GM10847 (cell line): Measurements from ENCODE around the gene NCAPD3.

Experiments
- POLR2A ChIP-seq: IDR thresholded peaks from 2 replicates; pipeline ENCODE4 v1.6.1; 2011; ENCODE audit not compliant: insufficient read length; ENCODE audit errors: extremely low read depth

Gene NCAPD3

DNA sequence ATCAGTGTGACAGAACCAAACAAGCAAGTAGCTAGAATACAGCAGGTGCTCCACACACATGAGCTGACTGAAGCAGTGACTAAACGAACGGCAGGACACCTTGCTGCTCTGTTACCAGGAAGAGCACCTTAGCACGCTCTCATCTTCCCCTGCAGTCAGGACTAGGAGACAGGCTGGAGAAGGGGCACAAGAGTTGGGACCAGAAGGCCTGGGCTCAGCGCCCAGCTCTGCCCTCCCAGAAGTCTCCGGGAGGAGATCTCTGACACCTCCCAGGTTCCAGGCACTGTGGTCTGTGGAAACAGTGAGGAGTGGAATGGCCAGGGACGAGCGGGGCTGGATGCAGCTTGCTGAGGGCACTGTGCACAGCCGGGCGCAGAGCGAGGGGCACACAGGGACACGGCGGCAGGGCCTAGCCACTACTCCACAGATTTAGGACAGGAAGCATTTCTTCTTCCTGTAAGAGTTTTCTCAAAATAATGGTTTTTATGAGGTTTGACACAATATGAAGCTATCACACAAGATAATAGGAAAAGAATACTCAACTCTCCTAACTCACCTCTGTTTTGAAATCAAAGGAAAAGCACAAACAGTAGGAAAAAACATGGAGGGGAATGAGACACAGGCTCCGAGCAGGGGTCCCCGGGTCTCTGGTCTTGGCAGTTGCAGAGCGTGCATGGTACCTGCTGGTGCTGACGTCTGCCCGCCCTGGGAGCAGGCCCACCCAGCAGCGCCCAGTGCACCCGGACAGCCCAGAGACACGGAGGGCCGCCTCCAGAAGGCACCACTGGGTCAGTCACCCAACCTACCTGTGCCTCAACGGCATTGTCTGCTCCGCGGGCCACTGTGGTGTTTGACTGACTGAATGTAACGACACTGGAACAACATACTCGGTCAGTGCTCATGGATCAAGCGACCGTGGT lies 67.6 kb downstream of the NCAPD3 start:
- TF ChIP-seq POLR2A: no peak

DNA sequence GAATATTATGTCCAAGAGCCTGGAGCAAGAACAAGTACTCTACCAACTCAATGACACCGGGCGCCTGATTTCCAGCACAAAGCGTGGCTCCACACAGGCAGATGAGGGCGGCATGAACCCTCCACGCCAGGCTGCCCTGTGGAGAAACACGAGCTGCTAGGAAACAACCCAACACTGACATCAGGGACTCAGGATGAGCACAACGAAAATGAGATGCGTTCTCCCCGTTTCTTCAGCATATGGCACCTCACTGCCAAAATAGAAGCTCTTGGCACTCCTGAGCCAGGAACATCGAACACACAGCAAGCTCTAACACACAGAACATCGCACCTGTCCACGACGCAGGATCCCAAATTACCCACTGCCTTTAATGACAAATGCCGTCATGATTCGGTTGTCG lies 68.3 kb downstream of the NCAPD3 start:
- TF ChIP-seq POLR2A: no peak

DNA sequence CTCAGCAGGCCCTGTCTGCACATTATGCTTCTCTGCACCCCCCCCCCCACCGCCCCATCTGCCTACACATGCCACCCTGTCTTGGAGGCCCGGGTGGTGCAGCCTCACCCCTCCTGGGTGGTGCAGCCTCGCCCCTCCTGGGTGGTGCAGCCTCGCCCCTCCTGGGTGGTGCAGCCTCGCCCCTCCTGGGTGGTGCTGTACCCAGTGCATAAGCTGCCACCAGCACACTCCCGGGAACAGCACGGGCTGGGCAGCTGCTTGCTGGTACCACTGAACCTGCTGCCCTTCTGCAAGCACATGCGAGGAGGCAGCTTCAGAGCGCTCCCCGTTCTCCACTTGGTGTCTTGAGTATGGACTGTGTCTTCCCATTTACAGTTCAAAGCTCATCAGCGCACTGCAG lies 69.3 kb downstream of the NCAPD3 start:
- TF ChIP-seq POLR2A: no peak

DNA sequence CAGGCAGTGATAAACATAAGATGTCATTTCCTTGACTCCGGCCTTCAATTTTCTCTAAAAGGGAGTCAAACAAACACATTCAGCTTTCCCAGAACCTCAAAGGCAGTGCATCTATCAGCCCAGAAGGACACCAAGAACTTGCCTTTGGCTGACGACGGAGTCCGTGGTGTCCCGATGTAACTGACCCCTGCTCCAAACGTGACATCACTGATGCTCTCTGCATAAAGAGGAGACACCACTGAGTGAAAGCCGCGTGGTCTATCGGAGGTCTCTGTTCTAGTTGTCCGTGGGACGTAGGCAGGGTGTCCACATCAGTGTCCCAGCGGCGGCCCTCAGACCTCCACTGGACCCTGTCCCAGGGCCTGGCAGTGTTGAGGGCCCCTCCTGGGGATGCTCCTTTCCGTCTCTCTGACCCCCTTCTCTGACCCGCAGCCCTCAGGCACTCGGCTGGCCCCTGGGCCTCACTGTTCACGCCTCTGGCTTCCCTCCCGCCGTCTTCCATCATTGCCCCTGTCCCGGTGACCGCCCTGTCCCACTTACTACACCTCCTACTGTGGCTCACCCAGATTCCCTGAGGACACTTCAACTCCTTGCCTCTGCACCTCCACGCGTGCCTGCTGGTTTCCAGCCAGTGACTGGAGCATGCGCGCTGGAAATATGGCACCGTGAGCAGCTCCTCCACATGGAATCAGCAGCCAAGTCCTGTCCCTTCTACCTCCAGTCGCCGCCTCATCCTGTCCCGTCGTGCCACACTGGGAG lies 70.4 kb downstream of the NCAPD3 start:
- no peak for TF ChIP-seq POLR2A

DNA sequence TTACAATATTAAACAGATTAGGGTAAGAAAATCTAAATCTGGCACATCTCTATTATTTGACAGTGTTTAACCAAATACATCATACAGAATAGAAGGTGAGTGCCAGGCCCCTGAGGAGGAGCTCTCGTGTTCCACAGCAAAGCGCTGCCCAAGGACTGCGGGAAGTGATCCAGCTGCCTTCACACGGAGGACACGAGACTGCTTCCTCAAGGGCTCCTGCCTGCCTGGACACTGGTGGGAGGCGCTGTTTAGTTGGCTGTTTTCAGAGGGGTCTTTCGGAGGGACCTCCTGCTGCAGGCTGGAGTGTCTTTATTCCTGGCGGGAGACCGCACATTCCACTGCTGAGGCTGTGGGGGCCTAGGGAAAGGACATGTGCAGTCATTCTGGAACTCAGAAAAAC lies 71.1 kb downstream of the NCAPD3 start:
- TF ChIP-seq POLR2A: no peak

DNA sequence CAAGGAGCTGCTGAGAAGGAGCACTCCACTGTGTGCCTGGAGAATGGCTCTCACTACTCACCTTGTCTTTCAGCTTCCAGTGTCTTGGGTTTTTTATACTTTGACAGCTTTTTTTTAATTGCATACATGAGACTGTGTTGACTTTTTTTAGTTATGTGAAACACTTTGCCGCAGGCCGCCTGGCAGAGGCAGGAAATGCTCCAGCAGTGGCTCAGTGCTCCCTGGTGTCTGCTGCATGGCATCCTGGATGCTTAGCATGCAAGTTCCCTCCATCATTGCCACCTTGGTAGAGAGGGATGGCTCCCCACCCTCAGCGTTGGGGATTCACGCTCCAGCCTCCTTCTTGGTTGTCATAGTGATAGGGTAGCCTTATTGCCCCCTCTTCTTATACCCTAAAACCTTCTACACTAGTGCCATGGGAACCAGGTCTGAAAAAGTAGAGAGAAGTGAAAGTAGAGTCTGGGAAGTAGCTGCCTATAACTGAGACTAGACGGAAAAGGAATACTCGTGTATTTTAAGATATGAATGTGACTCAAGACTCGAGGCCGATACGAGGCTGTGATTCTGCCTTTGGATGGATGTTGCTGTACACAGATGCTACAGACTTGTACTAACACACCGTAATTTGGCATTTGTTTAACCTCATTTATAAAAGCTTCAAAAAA lies 72.6 kb downstream of the NCAPD3 start:
- TF ChIP-seq POLR2A: no peak

DNA sequence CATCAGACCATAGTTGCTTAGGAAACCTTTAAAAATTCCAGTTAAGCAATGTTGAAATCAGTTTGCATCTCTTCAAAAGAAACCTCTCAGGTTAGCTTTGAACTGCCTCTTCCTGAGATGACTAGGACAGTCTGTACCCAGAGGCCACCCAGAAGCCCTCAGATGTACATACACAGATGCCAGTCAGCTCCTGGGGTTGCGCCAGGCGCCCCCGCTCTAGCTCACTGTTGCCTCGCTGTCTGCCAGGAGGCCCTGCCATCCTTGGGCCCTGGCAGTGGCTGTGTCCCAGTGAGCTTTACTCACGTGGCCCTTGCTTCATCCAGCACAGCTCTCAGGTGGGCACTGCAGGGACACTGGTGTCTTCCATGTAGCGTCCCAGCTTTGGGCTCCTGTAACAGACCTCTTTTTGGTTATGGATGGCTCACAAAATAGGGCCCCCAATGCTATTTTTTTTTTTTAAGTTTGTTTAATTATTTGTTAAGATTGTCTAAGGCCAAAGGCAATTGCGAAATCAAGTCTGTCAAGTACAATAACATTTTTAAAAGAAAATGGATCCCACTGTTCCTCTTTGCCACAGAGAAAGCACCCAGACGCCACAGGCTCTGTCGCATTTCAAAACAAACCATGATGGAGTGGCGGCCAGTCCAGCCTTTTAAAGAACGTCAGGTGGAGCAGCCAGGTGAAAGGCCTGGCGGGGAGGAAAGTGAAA lies 73.4 kb downstream of the NCAPD3 start:
- TF ChIP-seq POLR2A: no peak

DNA sequence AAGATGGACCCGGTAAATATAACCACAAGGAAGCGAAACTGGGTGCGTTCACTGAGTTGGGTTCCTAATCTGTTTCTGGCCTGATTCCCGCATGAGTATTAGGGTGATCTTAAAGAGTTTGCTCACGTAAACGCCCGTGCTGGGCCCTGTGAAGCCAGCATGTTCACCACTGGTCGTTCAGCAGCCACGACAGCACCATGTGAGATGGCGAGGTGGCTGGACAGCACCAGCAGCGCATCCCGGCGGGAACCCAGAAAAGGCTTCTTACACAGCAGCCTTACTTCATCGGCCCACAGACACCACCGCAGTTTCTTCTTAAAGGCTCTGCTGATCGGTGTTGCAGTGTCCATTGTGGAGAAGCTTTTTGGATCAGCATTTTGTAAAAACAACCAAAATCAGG lies 74.4 kb downstream of the NCAPD3 start:
- no peak for TF ChIP-seq POLR2A

DNA sequence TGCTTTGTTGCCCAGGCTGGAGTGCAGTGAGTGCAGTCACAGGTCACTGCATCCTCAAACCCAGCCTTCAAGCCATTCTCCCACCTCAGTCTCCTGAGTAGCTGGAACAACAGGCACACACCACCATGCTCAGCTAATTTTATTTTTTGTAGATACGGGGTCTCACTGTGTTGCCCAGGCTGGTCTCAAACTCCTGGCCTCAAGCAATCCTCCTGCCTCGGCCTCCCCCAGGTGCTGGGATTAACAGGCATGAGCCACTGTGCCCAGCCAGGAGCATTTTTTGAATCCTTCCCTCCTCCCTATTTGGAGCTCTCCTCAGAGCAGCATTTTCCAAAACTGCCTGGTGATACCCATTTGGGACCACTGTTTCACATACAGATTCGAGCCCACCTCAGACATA lies 77.2 kb downstream of the NCAPD3 start:
- no peak for TF ChIP-seq POLR2A

DNA sequence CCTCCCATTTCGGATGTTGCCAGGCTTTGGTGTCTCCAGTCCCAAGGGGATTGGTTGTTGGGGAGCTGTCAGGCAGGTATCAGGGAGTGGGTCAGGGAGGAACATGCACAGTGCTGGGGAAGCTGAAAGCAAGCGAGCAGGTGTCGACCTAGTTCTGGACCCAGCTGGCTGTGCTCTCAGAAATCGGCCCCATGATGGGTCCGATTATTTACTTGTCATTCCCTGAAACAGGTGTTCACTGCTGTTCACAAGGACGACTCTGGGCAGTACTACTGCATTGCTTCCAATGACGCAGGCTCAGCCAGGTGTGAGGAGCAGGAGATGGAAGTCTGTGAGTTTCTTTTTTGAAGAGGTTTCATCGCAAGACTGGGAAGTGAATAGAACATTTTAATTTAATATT lies 78.1 kb downstream of the NCAPD3 start:
- TF ChIP-seq POLR2A: no peak

DNA sequence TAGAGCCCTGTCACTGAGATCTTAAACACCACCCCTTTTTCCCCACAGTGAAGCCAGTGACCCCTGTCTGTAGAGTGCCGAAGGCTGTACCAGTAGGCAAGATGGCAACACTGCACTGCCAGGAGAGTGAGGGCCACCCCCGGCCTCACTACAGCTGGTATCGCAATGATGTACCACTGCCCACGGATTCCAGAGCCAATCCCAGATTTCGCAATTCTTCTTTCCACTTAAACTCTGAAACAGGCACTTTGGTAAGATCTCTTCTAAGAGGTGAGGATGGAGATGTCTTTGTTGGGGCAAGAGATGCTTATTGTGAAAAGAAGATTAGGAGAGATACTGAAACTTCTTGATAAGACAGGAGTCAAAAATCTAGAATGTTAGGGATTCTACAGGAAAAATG lies 79.0 kb downstream of the NCAPD3 start:
- TF ChIP-seq POLR2A: no peak

DNA sequence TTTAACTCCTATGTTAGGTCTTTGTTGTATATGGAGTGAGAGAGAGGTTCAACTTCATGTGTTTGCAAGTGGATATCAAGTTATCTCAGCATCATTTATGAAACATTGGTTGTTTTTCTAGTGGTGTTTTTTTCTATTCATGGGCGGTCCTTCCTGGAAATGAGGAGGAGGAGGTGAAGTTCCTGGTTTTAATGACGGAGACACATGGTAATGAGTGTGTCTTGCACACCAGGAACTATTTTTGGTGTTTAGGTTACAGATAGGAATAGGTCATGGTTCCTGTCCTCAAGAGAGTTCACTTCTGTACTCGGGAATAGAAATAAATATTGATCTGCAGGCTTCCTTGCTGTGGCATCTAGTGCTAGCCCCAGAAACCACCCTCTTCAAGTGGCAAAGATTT lies 80.0 kb downstream of the NCAPD3 start:
- TF ChIP-seq POLR2A: no peak

DNA sequence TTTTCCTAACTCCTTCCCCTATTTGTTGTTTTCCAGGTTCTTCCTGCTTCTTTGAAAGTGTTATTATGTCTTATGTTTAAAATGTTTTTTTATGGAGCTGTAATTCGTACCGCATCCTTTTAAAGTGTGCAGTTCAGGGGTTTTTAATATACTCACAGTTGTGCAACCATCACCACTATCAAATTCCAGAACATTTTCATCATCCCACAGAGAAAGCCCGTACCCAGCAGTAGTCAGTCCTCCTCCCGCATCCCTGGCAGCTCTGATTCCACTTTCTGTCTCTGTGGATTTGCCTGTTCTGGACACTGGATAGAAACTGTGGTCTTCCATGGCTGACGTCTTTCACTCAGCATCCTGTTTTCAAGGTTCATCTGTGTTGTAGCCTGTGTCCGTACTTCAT lies 81.2 kb downstream of the NCAPD3 start:
- no peak for TF ChIP-seq POLR2A

DNA sequence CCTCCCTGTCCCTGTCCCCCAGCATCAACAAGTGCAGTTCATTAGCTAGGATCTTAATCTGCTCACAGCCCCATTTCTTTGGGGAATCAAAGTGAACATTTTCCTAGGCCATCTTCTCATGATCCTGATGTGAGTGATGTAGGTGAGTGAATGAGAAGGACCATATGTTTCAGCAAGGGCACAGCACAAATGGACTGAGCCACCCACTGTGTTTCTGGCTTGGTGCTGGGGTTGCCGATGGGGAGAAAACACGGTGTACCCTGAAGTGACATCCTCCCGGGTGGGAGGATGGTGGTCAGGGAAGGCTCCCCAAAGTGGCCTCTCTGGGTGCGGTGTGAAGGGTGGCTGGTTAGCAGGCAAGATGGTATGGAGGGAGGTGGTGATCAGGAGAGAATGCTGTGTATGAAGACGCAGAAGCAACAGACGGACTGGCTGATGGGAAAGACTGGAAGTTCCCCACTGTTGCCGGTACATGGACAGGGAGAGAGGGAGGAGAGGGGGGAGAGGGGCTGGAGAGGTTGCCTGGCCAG lies 82.7 kb downstream of the NCAPD3 start:
- TF ChIP-seq POLR2A: no peak

DNA sequence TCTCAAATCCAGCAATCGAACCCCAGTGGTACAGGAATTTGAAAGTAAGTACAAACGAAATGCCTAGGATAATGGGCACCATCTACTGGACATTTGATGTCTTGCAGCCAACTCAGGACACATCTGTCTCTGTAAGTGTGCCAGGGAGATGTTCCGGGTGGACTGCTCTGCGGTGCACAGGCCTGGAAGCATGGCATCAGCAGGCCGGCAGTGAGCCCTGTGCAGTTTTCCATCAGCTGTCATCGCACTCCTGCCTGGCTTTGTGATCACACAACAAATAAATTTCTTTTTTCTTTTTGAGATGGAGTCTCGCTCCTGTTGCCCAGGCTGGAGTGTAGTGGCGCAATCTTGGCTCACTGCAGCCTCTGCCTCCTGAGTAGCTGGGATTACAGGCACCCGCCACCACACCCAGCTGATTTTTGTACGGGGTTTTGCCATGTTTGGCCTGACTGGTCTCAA lies 83.9 kb downstream of the NCAPD3 start:
- TF ChIP-seq POLR2A: no peak

DNA sequence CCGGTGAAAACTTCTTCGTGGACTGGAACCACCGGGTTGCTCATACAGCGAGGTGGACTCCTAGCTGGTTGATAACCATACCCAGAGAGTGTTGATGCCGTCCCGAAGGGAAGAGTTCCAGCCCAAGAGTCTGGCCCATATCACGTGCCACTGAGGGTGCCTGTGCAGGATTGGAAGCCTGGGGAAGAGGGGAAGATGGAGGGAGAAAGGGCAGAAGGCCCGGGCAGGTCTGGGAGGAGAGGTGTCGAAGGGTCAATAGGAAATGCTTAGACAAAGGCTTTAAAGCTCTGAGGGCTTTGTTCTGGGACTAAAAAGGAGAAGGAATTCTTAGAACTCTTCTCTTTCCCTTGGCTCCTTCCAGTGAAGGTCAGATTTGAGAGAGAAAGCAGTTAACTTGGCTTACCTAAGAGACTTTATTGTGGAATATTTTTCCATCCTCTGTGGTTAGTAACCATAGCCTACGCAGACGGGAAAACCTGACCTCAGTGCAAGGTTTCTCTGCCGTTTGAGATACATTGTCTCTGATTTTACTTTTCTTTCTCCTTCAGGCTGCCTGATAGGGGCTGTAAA lies 84.4 kb downstream of the NCAPD3 start:
- no peak for TF ChIP-seq POLR2A
